PFSK-1 (cell line): Measurements from ENCODE around the gene CNIH3.

Experiments used
- FOXP2 ChIP-seq: optimal IDR thresholded peaks from 2 replicates; pipeline ENCODE3; 2011; ENCODE audit warnings: borderline replicate concordance, control low read depth, inconsistent platforms; ENCODE audit not compliant: insufficient read depth; ENCODE audit errors: extremely low read length, extremely low read depth
- POLR2AphosphoS5 ChIP-seq: IDR thresholded peaks from 2 replicates; pipeline ENCODE4 v1.6.1; 2012; ENCODE audit warnings: low read depth, mild to moderate bottlenecking, control low read depth, low read length, moderate library complexity
- REST ChIP-seq, 2 experiments: IDR thresholded peaks; 2 replicates each; pipeline versions ENCODE4 v1.6.1 to v1.8.0; 2011 to 2012; ENCODE audit warnings: low read depth in 2 of 2, low read length in 2 of 2, control low read depth in 1 of 2, inconsistent platforms in 1 of 2, mild to moderate bottlenecking in 1 of 2, moderate library complexity in 1 of 2; ENCODE audit not compliant: insufficient read depth in 1 of 2
- SIN3A ChIP-seq: IDR thresholded peaks from 2 replicates; pipeline ENCODE4 v1.6.1; 2012; ENCODE audit warnings: mild to moderate bottlenecking, low read length, moderate library complexity, borderline replicate concordance; ENCODE audit not compliant: insufficient read depth
- TAF1 ChIP-seq: IDR thresholded peaks from 2 replicates; pipeline ENCODE4 v1.6.1; 2012; ENCODE audit warnings: low read length, control low read depth, borderline replicate concordance; ENCODE audit not compliant: insufficient read depth

CNIH3 gene

GRCh38 chr1:224726441-224727182 lies 110.5 kb downstream of the CNIH3 start:
- no peak for TF ChIP-seq FOXP2
- TF ChIP-seq POLR2AphosphoS5: no peak
- TF ChIP-seq TAF1: no peak; the same call in 1 of the 2 replicates
- TF ChIP-seq REST (IDR thresholded peaks at IDR 0.05; ENCODE audit: insufficient read depth in 1 of 2, low read depth in 2 of 2, low read length in 2 of 2): no peak
- no peak for TF ChIP-seq SIN3A

- no peak for TF ChIP-seq POLR2AphosphoS5
- no peak for TF ChIP-seq SIN3A
- TF ChIP-seq FOXP2: no peak
- no peak for TF ChIP-seq TAF1
- no peak for TF ChIP-seq REST (IDR thresholded peaks at IDR 0.05; ENCODE audit: insufficient read depth in 1 of 2, low read depth in 2 of 2, low read length in 2 of 2)
Observed at GRCh38 chr1:224727351-224728289, 111.5 kb downstream of the CNIH3 start.

- no peak for TF ChIP-seq SIN3A
- TF ChIP-seq FOXP2: no peak
- TF ChIP-seq POLR2AphosphoS5: no peak
- TF ChIP-seq TAF1: no peak
- TF ChIP-seq REST (IDR thresholded peaks at IDR 0.05; ENCODE audit: insufficient read depth in 1 of 2, low read depth in 2 of 2, low read length in 2 of 2): no peak
Observed at GRCh38 chr1:224730540-224730939, 114.4 kb downstream of the CNIH3 start.

GRCh38 chr1:224730965-224731364 lies 114.8 kb downstream of the CNIH3 start:
- TF ChIP-seq TAF1 (no peak), FOXP2 (no peak), POLR2AphosphoS5 (no peak)

GRCh38 chr1:224731633-224732032 lies 115.5 kb downstream of the CNIH3 start:
- TF ChIP-seq POLR2AphosphoS5 (no peak), FOXP2 (no peak), SIN3A (no peak), TAF1 (no peak), REST (IDR thresholded peaks at IDR 0.05; ENCODE audit: insufficient read depth in 1 of 2, low read depth in 2 of 2, low read length in 2 of 2) (no peak)
